ENCODE results near the gene TMEM119. TPM values are rescaled to one million over a fixed set of nuclear protein-coding genes. Genes with fewer than 3 reads are reported as not detected.

The TMEM119 gene
- total and polyA plus RNA-seq, 2 of the 8 experiments (the other 6 are each of a cell fraction or from before 2014, with no cell fraction given): 0.35 to 0.61 TPM

GRCh38 chr12:108560752-108561719, 36.8 kb downstream of the TMEM119 start, which contains the start of gene SART3 (continued):
- TF ChIP-seq FOSL1 (IDR thresholded peaks at IDR 0.05; ENCODE audit: insufficient read depth, low read depth, low read length) (no peak), TCF12 (IDR thresholded peaks at IDR 0.05; ENCODE audit: low read depth, low read length) (no peak), KDM4A (IDR thresholded peaks at IDR 0.05; ENCODE audit: low read depth, low read length, severe bottlenecking) (peak; percentile 56), ZNF274 (IDR thresholded peaks at IDR 0.05; ENCODE audit: borderline replicate concordance, extremely low read depth, low read length) (no peak), CREB1 (IDR thresholded peaks at IDR 0.05) (no peak), TAF1 (IDR thresholded peaks at IDR 0.05; ENCODE audit: low read depth, low read length) (peak; percentile 96), SAP30 (IDR thresholded peaks at IDR 0.05; ENCODE audit: insufficient read depth, insufficient replicate concordance, low read length) (peak; percentile 28), EZH2 (IDR thresholded peaks at IDR 0.05; ENCODE audit: low read depth, low read length, severe bottlenecking) (no peak), CHD1 (IDR thresholded peaks at IDR 0.05; ENCODE audit: low read depth, low read length) (peak; percentile 30), MAFK (IDR thresholded peaks at IDR 0.05; ENCODE audit: low read depth, low read length) (no peak), ATF2 (IDR thresholded peaks at IDR 0.05; ENCODE audit: low read length) (peak; percentile 83), CHD2 (IDR thresholded peaks at IDR 0.05; ENCODE audit: low read length) (no peak), NRF1 (IDR thresholded peaks at IDR 0.05; ENCODE audit: low read depth, low read length) (no peak), EGR1 (IDR thresholded peaks at IDR 0.05; ENCODE audit: borderline replicate concordance, low read depth, low read length) (no peak), HDAC2 (IDR thresholded peaks at IDR 0.05; ENCODE audit: borderline replicate concordance in 1 of 2, low read depth in 2 of 2, low read length in 2 of 2) (peak in 1 of 2 experiments; percentile 69; a peak in 1 of 4 replicates), TEAD4 (IDR thresholded peaks at IDR 0.05; ENCODE audit: low read depth, low read length) (peak; percentile 63; the same call in 1 of the 2 replicates), KDM5A (IDR thresholded peaks at IDR 0.05; ENCODE audit: low read length) (peak; percentile 94), KDM1A (IDR thresholded peaks at IDR 0.05; ENCODE audit: borderline replicate concordance, low read length) (no peak), NANOG (IDR thresholded peaks at IDR 0.05; ENCODE audit: insufficient read depth, low read depth, low read length, poor library complexity, severe bottlenecking) (no peak), RBBP5 (IDR thresholded peaks at IDR 0.05; ENCODE audit: borderline replicate concordance, low read depth, low read length) (peak; percentile 91), SUZ12 (IDR thresholded peaks at IDR 0.05; ENCODE audit: low read length) (no peak)
